Natural killer cell (primary cell): ENCODE results near the gene CCR6. TPM values are rescaled to one million over a fixed set of nuclear protein-coding genes. Genes with fewer than 3 reads are reported as not detected.

Experiments
- ATAC-seq, 3 donors: fragments of 150-1000 bp in 2 of 3; fragments of 200-7000 bp in 1 of 3; cut with Tn5 transposase; 1 replicate in 1 of 3; 2 replicates in 2 of 3; pipeline ENCODE4 v1.10.0; 2021; ENCODE audit warnings: mild to moderate bottlenecking in 2 of 3, moderate library complexity in 2 of 3
- DNase-seq, 2 donors: peaks; one replicate each; pipeline versions ENCODE4 v3.0.0 to v3.0.0-alpha.2; 2013 to 2021; ENCODE audit warnings: mixed read lengths in 1 of 2
- H3K27ac ChIP-seq: one replicate; pipeline ENCODE4 v1.5.1; 2013; ENCODE audit warnings: mild to moderate bottlenecking, low read length
- H3K27me3 ChIP-seq: one replicate; pipeline ENCODE4 v1.6.1; 2013; ENCODE audit warnings: low read length; ENCODE audit not compliant: control insufficient read depth, insufficient read depth
- H3K36me3 ChIP-seq: one replicate; pipeline ENCODE4 v1.6.1; 2013; ENCODE audit warnings: low read length; ENCODE audit not compliant: control insufficient read depth, insufficient read depth
- H3K4me1 ChIP-seq: one replicate; pipeline ENCODE4 v1.6.1; 2013; ENCODE audit warnings: low read length; ENCODE audit not compliant: control insufficient read depth, insufficient read depth
- H3K4me3 ChIP-seq: one replicate; pipeline ENCODE4 v1.5.1; 2013; ENCODE audit warnings: low read length
- H3K9me3 ChIP-seq: one replicate; pipeline ENCODE4 v1.6.1; 2013; ENCODE audit warnings: low read length; ENCODE audit not compliant: control insufficient read depth, insufficient read depth
- H3K27ac Mint-ChIP-seq, 2 donors: one replicate each; pipeline ENCODE4 v1.8.0; 2022; ENCODE audit warnings: mild to moderate bottlenecking in 2 of 2, mixed read lengths in 2 of 2, moderate library complexity in 1 of 2
- H3K27me3 Mint-ChIP-seq, 2 donors: one replicate each; pipeline ENCODE4 v1.8.0; 2022; ENCODE audit warnings: low read depth in 2 of 2, mixed read lengths in 2 of 2
- H3K36me3 Mint-ChIP-seq: one replicate; pipeline ENCODE4 v1.8.0; 2022; ENCODE audit warnings: mixed read lengths
- H3K4me1 Mint-ChIP-seq, 2 donors: one replicate each; pipeline ENCODE4 v1.8.0; 2022; ENCODE audit warnings: mixed read lengths in 2 of 2
- H3K4me3 Mint-ChIP-seq: one replicate; pipeline ENCODE4 v1.8.0; 2022; ENCODE audit warnings: mild to moderate bottlenecking, moderate library complexity, mixed read lengths
- H3K9me3 Mint-ChIP-seq, 2 donors: one replicate each; pipeline ENCODE4 v1.8.0; 2022; ENCODE audit warnings: mixed read lengths in 2 of 2
- CTCF ChIP-seq: fragments of 200-600 bp; IDR thresholded peaks from one replicate; pipeline ENCODE4 v1.8.0; 2022; ENCODE audit warnings: antibody characterized with exemption
- WGBS: methylation state at CpG from one replicate; pipeline ENCODE4 v1.1.7; 2013; ENCODE audit warnings: missing lambda C conversion rate; ENCODE audit not compliant: insufficient coverage; 5-methylcytosine and 5-hydroxymethylcytosine counted together
- intact Hi-C: fragments of 100-400 bp; cut with micrococcal nuclease; formaldehyde crosslinking; loops from one replicate; pipeline ENCODE4 v1.14.2; 2022
- total RNA-seq, 4 donors: library from RNA; stranded (reverse); fragments of 120-200 nt in 1 of 4; gene quantifications; one replicate each; pipeline versions ENCODE4 v1.2.3 to v1.2.4, GENCODE V29; 2013 to 2022

CCR6 gene
- total RNA-seq, 3 donors from 2014 or later (not counting 1 experiment from before 2014, with no cell fraction given) = 0.23 TPM; not detected in 2

- Histone ChIP-seq H3K9me3 (no peaks in the 10 kb centered on the region), H3K27ac (no peak overlapping the region), H3K27me3 (no peaks in the 10 kb centered on the region), H3K4me1 (peaks cover 22% of the 10 kb centered on the region), H3K4me3 (no peak overlapping the region), H3K36me3 (no peaks in the 10 kb centered on the region)
- intact Hi-C loops = no loop called here
- Mint-ChIP-seq H3K9me3 (no peaks in the 10 kb centered on the region), H3K4me1 (peaks cover 6 to 7% of the 10 kb centered on the region in 2 donors), H3K27me3 (peaks cover 2 to 12% of the 10 kb centered on the region in 2 donors), H3K4me3 (no peak overlapping the region), H3K27ac (no peak overlapping the region), H3K36me3 (no peaks in the 10 kb centered on the region)
- DNase-seq = no peak
- ATAC-seq = no peak
- no peak for TF ChIP-seq CTCF
- 92% methylated on average over 1 of the region's 1 CpG for WGBS
These were observed 16.5 kb upstream of the CCR6 start for GRCh38 chr6:167106406-167106805.

GRCh38 chr6:167107787-167108186 is 15.1 kb upstream of the CCR6 start:
- no peak overlapping the region for H3K27ac ChIP-seq
- intact Hi-C loops = no loop called here
- H3K4me1 Mint-ChIP-seq = peaks cover 6 to 10% of the 10 kb centered on the region in 2 donors
- no peaks in the 10 kb centered on the region for H3K27me3 ChIP-seq
- DNase-seq (no peak), ATAC-seq (no peak)
- H3K9me3 Mint-ChIP-seq = no peaks in the 10 kb centered on the region
- H3K27me3 Mint-ChIP-seq = peaks cover 2 to 25% of the 10 kb centered on the region in 2 donors
- TF ChIP-seq CTCF = no peak
- no peak overlapping the region for H3K4me3 ChIP-seq
- 87% methylated on average over 7 of the region's 7 CpGs for WGBS
- H3K36me3 Mint-ChIP-seq = no peaks in the 10 kb centered on the region
- H3K4me1 ChIP-seq = peaks cover 24% of the 10 kb centered on the region
- H3K27ac Mint-ChIP-seq = no peak overlapping the region
- no peaks in the 10 kb centered on the region for H3K36me3 ChIP-seq
- H3K9me3 ChIP-seq = no peaks in the 10 kb centered on the region
- no peak overlapping the region for H3K4me3 Mint-ChIP-seq

GRCh38 chr6:167108278-167108677 is 14.6 kb upstream of the CCR6 start:
- no peaks in the 10 kb centered on the region for H3K9me3 Mint-ChIP-seq
- 91% methylated on average over 5 of the region's 5 CpGs for WGBS
- Histone ChIP-seq H3K27ac (no peak overlapping the region), H3K36me3 (no peaks in the 10 kb centered on the region), H3K4me1 (peaks cover 22% of the 10 kb centered on the region), H3K4me3 (no peak overlapping the region), H3K27me3 (no peaks in the 10 kb centered on the region), H3K9me3 (no peaks in the 10 kb centered on the region)
- intact Hi-C loops = no loop called here
- H3K4me3 Mint-ChIP-seq = no peak overlapping the region
- ATAC-seq = no peak
- H3K27me3 Mint-ChIP-seq = peaks cover 2 to 25% of the 10 kb centered on the region in 2 donors
- DNase-seq = no peak
- no peak overlapping the region for H3K27ac Mint-ChIP-seq
- TF ChIP-seq CTCF = no peak
- H3K4me1 Mint-ChIP-seq = peaks cover 3 to 8% of the 10 kb centered on the region in 2 donors
- no peaks in the 10 kb centered on the region for H3K36me3 Mint-ChIP-seq

- Histone ChIP-seq H3K4me1 (peaks cover 19% of the 10 kb centered on the region), H3K4me3 (no peak overlapping the region), H3K27me3 (no peaks in the 10 kb centered on the region), H3K36me3 (no peaks in the 10 kb centered on the region), H3K9me3 (no peaks in the 10 kb centered on the region), H3K27ac (no peak overlapping the region)
- intact Hi-C loops = no loop called here
- Mint-ChIP-seq H3K27me3 (peaks cover 2 to 25% of the 10 kb centered on the region in 2 donors), H3K4me3 (no peak overlapping the region), H3K4me1 (peaks cover 0 to 4% of the 10 kb centered on the region in 2 donors), H3K27ac (no peak overlapping the region), H3K9me3 (no peaks in the 10 kb centered on the region), H3K36me3 (no peaks in the 10 kb centered on the region)
- WGBS = 91% methylated on average over 6 of the region's 6 CpGs
- ATAC-seq (no peak), DNase-seq (no peak)
- TF ChIP-seq CTCF = no peak
These were observed 13.2 kb upstream of the CCR6 start for GRCh38 chr6:167109651-167110050.
